NK-92 (cell line): Measurements from ENCODE around the gene DNAH9.
A peak's percentile ranks its signal among the peaks of the same experiment; 100 is the strongest.
"Not testable (repeated sequence)": the region's sequence is repeated elsewhere in the genome, so short reads cannot be mapped to it uniquely, and the experiment has no call there.

Experiments used
- DNase-seq: peaks from one replicate; lab custom pipeline; 2025; ENCODE audit not compliant: unreplicated experiment; lab: John Stamatoyannopoulos, UW

Gene DNAH9

GRCh38 chr17:11954936-11955335, 356.7 kb downstream of the DNAH9 start:
- DNase-seq = no peak

GRCh38 chr17:11969565-11969964, 371.3 kb downstream of the DNAH9 start:
- no peak for DNase-seq

- not testable (repeated sequence) for DNase-seq
These were observed 374.5 kb downstream of the DNAH9 start for GRCh38 chr17:11972741-11973140.

GRCh38 chr17:11979795-11980194, 381.5 kb downstream of the DNAH9 start:
- DNase-seq = no peak

- no peak for DNase-seq
These were observed 382.5 kb downstream of the DNAH9 start for GRCh38 chr17:11980813-11981212.

DNA sequence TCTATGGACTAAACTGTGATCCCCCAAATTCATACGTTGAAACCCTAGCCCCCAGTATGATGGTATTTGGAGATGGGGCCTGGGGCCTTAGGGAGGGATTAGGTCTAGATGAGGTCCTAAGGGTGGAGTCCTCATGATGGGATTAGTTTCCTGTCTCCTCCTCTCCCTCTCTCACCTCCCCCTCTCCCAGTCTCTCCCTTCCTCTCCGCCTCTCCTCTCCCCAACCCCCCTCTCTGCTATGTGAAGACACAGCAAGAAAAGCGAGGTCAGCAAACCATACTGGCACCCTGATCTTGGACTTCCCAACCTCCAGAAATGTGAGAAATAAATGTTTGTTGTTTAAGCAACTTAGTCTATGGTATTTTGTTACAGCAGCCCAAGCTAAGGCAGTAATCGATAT, 383.6 kb downstream of the DNAH9 start:
- no peak for DNase-seq

- no peak for DNase-seq
These were observed 388.1 kb downstream of the DNAH9 start for GRCh38 chr17:11986179-11986941.

DNA sequence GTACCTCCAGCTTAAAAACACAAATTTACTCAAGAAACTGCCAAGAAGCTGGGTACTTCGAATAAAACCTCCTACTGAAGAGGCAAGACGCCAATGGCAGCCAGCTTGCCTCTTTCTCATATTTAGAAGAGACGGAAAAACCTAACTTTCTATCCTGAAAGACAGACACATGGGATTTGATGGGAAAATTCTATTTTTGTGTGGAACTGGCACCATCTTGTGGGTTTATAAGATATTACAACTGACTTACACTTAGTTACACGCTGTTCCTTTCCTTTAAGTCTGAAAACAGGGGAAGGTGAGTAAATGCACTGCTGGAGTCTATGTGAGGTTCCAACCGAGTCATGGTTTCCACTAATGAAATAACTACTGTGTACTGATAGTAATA, 388.7 kb downstream of the DNAH9 start:
- DNase-seq = no peak

GRCh38 chr17:11990363-11990983, 392.2 kb downstream of the DNAH9 start:
- no peak for DNase-seq

DNA sequence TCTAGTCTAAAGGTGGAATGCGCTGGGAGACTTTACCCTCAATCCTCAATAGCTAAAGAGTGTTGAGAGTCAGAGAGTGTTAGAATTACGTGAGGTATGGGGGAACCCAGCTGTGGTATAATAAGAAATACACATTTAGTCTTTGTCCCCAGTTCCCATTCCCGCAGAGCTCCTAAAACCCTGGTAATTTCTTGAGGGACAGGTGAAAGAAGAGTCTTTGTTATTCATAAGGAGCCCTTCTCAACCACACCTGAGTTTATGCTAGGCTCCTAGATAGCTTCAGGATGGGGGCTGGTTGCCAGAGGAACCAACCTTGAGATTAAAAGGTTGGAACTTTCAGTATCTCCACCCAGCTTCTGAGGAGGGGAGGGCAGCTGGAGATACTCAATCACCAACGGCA, 393.2 kb downstream of the DNAH9 start:
- DNase-seq = no peak

DNA sequence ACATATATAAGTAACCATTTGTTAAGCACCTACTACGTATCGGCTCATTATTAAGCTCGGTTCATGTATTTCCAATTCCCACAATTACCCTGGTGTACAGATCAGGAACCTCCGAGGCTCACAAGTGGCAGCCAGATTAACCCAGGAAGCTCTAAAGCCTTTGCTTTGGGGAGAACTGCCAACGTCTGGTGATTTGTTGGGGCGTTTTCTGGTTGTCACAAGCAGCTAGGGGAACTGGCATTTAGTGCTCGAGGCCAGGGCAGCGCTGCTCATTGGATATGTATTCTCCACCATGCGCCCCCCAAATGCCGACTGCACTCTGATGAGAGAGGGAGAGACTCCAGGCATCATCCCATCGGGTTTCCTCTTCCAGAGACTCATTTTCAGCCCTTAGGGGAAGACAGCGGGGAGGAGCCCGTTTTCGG, 398.5 kb downstream of the DNAH9 start:
- DNase-seq = no peak

DNA sequence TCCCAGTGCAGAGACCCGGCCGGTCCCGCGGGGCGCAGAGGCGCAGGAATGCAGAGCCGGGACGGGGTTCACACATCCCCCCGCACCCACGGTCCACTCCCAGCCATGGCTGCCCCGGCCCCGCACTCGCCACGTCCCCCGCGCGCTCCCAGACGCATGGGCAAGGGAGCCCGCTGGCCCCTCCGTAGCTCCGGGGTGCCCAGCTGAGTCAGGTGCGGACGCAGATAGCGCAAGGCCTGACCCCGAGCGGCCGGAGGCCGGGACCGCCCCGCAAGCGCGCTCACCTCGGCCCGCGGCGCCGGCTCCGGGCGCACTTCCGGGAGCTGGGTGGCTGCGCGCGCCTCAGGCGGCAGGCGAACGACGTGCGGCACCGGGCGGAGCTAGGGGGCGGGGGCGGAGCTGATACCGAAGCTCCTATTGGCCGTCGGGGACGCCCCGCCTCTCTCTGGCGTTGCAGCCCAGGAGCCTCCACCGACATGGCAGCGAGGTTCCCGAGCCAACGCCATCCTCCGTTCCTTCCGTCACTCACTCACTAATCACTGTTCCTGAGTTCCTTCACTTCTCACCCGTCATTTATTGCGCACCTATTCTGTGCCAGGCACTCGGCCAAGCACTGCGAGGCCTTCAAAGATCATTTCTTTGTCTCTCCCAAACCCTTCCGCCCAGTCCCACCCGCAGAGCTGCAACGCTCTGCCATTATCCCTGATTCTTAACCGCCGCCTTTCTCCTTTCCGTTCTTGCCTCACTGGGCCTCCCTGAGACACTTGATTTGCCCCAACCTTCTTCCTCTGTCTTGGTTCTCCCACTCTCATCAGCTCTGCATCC, 399.1 kb downstream of the DNAH9 start, which contains the start of gene ZNF18:
ZNF18 (minus strand) TSS at position 329 of the 825 bp plus-strand sequence. CDS start 4,646 bp downstream, outside the sequence.
- peak; percentile 53 for DNase-seq

DNA sequence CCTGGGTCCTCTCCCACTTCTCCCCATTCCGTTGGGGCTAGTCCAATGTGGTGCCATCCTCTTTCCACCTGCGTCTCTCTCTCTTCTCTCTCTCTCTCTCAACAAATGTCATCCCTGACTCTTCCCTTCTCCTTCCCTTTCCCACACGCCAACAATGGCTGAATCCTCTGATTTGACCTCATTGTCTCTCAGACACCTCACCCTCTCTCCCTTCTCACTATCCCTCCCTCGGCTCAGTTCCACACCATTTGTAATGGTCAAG, 399.6 kb downstream of the DNAH9 start:
- DNase-seq = no peak

- DNase-seq = no peak
These were observed 401.4 kb downstream of the DNAH9 start for GRCh38 chr17:11999696-12000095.

- DNase-seq = no peak
These were observed 409.2 kb downstream of the DNAH9 start for GRCh38 chr17:12007466-12007865.
